OCI-LY1 (cell line): Measurements from ENCODE around the gene TXNDC16.

Experiments
- H2AFZ ChIP-seq: fragments of 200-600 bp; sonication (generic), shearing (Covaris generic); 2 replicates; pipeline ENCODE4 v1.6.0; 2014; ENCODE audit warnings: antibody characterized with exemption, mild to moderate bottlenecking, low read length
- H3F3A ChIP-seq: fragments of 200-600 bp; sonication (generic), shearing (Covaris generic); 2 replicates; pipeline ENCODE4 v1.6.0; 2014; ENCODE audit warnings: mild to moderate bottlenecking, antibody characterized with exemption, low read length, moderate library complexity; ENCODE audit not compliant: insufficient read depth
- H3K27ac ChIP-seq: fragments of 200-600 bp; sonication (generic); 2 replicates; pipeline ENCODE4 v1.5.1; 2014; ENCODE audit warnings: low read length, mixed run types, mild to moderate bottlenecking, low read depth; ENCODE audit not compliant: poor library complexity, severe bottlenecking
- H3K27me3 ChIP-seq: fragments of 200-600 bp; sonication (generic); 2 replicates; pipeline ENCODE4 v1.6.0; 2014; ENCODE audit warnings: antibody characterized with exemption, mild to moderate bottlenecking, low read length, moderate library complexity; ENCODE audit not compliant: insufficient read depth
- H3K36me3 ChIP-seq: fragments of 200-600 bp; sonication (generic); 2 replicates; pipeline ENCODE4 v1.6.1; 2014; ENCODE audit warnings: mild to moderate bottlenecking, antibody characterized with exemption, low read length, moderate library complexity, mixed read lengths; ENCODE audit not compliant: insufficient read depth
- H3K4me1 ChIP-seq: fragments of 200-600 bp; sonication (generic); 2 replicates; pipeline ENCODE4 v1.5.1; 2014; ENCODE audit warnings: mild to moderate bottlenecking, low read length, moderate library complexity; ENCODE audit not compliant: insufficient read depth, severe bottlenecking
- H3K4me2 ChIP-seq: fragments of 200-600 bp; sonication (generic), shearing (Covaris generic); 2 replicates; pipeline ENCODE4 v1.6.1; 2014; ENCODE audit warnings: low read length
- H3K4me3 ChIP-seq: fragments of 200-600 bp; sonication (generic); 2 replicates; pipeline ENCODE4 v1.5.1; 2014; ENCODE audit warnings: low read length, low read depth, mild to moderate bottlenecking, mixed read lengths; ENCODE audit not compliant: poor library complexity, severe bottlenecking
- H3K79me2 ChIP-seq: fragments of 200-600 bp; shearing (Covaris generic); 2 replicates; pipeline ENCODE4 v1.6.1; 2016; ENCODE audit warnings: mixed run types, low read length, mixed read lengths; ENCODE audit not compliant: insufficient read depth
- H3K9ac ChIP-seq: fragments of 200-600 bp; sonication (generic), shearing (Covaris generic); 2 replicates; pipeline ENCODE4 v1.6.1; 2014; ENCODE audit warnings: mild to moderate bottlenecking, low read length, mixed read lengths
- H3K9me2 ChIP-seq: fragments of 200-600 bp; sonication (generic), shearing (Covaris generic); 2 replicates; pipeline ENCODE4 v1.6.1; 2014; ENCODE audit warnings: low read depth, mild to moderate bottlenecking, low read length, mixed read lengths
- H3K9me3 ChIP-seq: fragments of 200-600 bp; shearing (Covaris generic); 2 replicates; pipeline ENCODE4 v1.6.1; 2014; ENCODE audit warnings: low read length, mixed read lengths
- H4K20me1 ChIP-seq: fragments of 200-600 bp; sonication (generic), shearing (Covaris generic); 2 replicates; pipeline ENCODE4 v1.6.0; 2016; ENCODE audit warnings: mild to moderate bottlenecking, low read length; ENCODE audit not compliant: insufficient read depth
- EZH2 ChIP-seq: fragments of 200-600 bp; sonication (generic), shearing (Covaris generic); IDR thresholded peaks from 2 replicates; pipeline ENCODE4 v1.8.0; 2017; ENCODE audit warnings: borderline replicate concordance, mixed run types, mild to moderate bottlenecking, antibody characterized with exemption, low read length, moderate library complexity, mixed read lengths
- TF ChIP-seq, protein P1 (sequence below): fragments of 200-600 bp; sonication (generic), shearing (Covaris generic); IDR thresholded peaks from 2 replicates; pipeline ENCODE4 v1.5.1; 2017; ENCODE audit warnings: mild to moderate bottlenecking, antibody characterized with exemption, low read length, moderate library complexity, mixed read lengths

The TXNDC16 gene

DNA sequence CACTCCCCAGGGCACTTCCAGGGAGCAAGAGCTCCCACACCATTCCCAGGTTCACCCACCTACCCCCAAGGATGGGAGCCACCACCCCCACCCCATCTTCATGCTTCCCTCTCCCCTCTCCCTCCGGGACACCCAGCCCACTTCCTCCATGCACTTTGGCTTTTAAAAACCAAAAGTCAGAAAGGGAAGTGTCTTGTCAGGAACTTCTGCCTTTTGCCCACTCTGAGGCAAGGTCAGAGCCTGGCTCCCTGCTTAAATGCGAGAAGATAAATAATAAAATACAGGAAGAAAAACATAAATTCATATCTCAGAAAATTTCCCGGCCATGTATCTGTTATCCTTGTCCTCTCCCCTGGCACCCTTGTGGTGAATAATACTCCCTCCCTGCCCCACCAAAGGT lies 156.6 kb downstream of the TXNDC16 start:
- no peaks in the 10 kb centered on the region for H3K27me3 ChIP-seq
- no peak overlapping the region for H3K27ac ChIP-seq
- no peaks in the 10 kb centered on the region for H3K79me2 ChIP-seq
- no peaks in the 10 kb centered on the region for H4K20me1 ChIP-seq
- no peak overlapping the region for H3K9ac ChIP-seq
- no peak for TF ChIP-seq EZH2
- TF ChIP-seq, protein P1, sequence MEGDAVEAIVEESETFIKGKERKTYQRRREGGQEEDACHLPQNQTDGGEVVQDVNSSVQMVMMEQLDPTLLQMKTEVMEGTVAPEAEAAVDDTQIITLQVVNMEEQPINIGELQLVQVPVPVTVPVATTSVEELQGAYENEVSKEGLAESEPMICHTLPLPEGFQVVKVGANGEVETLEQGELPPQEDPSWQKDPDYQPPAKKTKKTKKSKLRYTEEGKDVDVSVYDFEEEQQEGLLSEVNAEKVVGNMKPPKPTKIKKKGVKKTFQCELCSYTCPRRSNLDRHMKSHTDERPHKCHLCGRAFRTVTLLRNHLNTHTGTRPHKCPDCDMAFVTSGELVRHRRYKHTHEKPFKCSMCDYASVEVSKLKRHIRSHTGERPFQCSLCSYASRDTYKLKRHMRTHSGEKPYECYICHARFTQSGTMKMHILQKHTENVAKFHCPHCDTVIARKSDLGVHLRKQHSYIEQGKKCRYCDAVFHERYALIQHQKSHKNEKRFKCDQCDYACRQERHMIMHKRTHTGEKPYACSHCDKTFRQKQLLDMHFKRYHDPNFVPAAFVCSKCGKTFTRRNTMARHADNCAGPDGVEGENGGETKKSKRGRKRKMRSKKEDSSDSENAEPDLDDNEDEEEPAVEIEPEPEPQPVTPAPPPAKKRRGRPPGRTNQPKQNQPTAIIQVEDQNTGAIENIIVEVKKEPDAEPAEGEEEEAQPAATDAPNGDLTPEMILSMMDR = no peak
- no peak overlapping the region for H3K4me3 ChIP-seq
- H2AFZ ChIP-seq = no peak overlapping the region
- H3K4me1 ChIP-seq = no peaks in the 10 kb centered on the region
- H3K9me2 ChIP-seq = no peaks in the 10 kb centered on the region
- no peaks in the 10 kb centered on the region for H3K9me3 ChIP-seq
- no peaks in the 10 kb centered on the region for H3K36me3 ChIP-seq
- H3K4me2 ChIP-seq = no peak overlapping the region
- no peaks in the 10 kb centered on the region for H3F3A ChIP-seq

DNA sequence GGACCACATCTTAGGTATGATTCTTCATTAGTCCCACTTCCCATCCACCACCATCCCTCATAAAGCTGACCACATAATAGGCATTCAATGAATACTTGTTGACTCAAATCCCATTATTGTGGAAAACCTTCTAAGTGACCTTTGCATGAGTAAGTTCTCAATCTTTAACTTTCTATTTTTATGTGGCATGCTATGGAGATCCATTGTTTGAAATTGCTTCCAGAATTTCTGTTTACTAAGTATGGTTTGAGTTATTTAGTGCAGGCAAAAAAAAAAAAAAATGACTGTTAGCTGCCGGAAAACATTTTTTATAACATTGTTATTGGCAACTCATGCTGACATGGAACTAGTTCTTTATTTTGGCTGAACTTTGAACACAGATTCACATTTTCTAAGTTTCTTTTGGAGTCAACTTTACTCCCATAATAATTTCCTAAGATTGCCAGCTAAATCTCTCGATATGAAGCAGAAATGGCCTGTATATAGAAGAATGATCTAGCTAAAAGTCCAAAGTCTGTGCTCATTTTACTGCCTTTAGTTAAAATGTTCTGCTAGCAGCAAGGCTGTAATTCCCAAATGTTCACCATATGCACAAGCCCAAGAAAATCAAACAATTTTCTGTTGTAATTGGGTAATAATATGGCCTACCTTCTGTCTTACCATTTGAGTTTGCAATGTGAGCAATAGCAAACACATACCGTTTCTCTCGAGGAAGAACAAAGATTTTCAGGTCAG lies 160.3 kb downstream of the TXNDC16 start:
- Histone ChIP-seq H3K4me2 (no peak overlapping the region), H3F3A (no peaks in the 10 kb centered on the region), H3K27me3 (no peaks in the 10 kb centered on the region), H4K20me1 (no peaks in the 10 kb centered on the region), H3K4me3 (no peak overlapping the region), H3K9ac (no peak overlapping the region), H2AFZ (no peak overlapping the region), H3K4me1 (no peaks in the 10 kb centered on the region), H3K27ac (no peak overlapping the region), H3K9me3 (no peaks in the 10 kb centered on the region), H3K36me3 (no peaks in the 10 kb centered on the region), H3K79me2 (no peaks in the 10 kb centered on the region), H3K9me2 (no peaks in the 10 kb centered on the region)
- TF ChIP-seq, protein P1 = no peak
- no peak for TF ChIP-seq EZH2
